ENCODE measurements around the gene CDK13.
"Not testable (repeated sequence)": the region's sequence is repeated elsewhere in the genome, so short reads cannot be mapped to it uniquely, and the experiment has no call there.

Gene CDK13

DNA sequence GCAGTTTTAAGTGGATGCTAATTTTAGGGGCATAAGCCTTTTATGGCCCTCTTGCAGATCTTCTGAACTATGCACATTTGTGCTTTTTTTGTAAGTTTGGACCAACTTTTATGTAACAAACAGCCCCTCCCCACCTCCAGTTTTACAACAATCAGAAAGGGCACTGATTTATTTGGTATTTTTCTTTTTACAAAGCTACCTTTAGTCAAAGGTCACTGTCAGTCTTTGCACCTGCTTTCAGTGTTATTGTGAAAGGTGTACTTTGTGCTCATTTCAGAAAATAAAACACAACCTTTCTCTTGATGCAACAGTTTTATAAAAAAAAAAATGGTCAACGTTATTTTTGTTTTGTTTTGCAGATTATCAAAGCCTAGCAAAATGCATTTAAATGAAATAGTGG, 145.2 kb downstream of the CDK13 start:
- H3K4me3 Mint-ChIP-seq, result no peak overlapping the region
- H3K4me1 Mint-ChIP-seq, result no peaks in the 10 kb centered on the region
- peaks cover 73% of the 10 kb centered on the region for H3K36me3 Mint-ChIP-seq
- no peak overlapping the region for H3K27ac Mint-ChIP-seq
- no peaks in the 10 kb centered on the region for H3K9me3 Mint-ChIP-seq
- DNase-seq (ENCODE audit: low spot score in 2 of 2) (no peak), ATAC-seq (no peak)

- H3K27ac Mint-ChIP-seq, result no peak overlapping the region
- ATAC-seq, result no peak
- H3K9me3 Mint-ChIP-seq, result no peaks in the 10 kb centered on the region
- H3K4me3 Mint-ChIP-seq, result no peak overlapping the region
- H3K4me1 Mint-ChIP-seq, result no peaks in the 10 kb centered on the region
- DNase-seq (ENCODE audit: low spot score in 2 of 2), result no peak
- peaks cover 67% of the 10 kb centered on the region for H3K36me3 Mint-ChIP-seq
These were observed 145.8 kb downstream of the CDK13 start for GRCh38 chr7:40095695-40096327.

GRCh38 chr7:40097728-40098127, 147.7 kb downstream of the CDK13 start:
- ATAC-seq (no peak), DNase-seq (ENCODE audit: low spot score in 2 of 2) (no peak)
- H3K27ac Mint-ChIP-seq, result no peak overlapping the region
- no peaks in the 10 kb centered on the region for H3K9me3 Mint-ChIP-seq
- peaks cover 48% of the 10 kb centered on the region for H3K36me3 Mint-ChIP-seq
- H3K4me3 Mint-ChIP-seq, result no peak overlapping the region
- no peaks in the 10 kb centered on the region for H3K4me1 Mint-ChIP-seq

DNA sequence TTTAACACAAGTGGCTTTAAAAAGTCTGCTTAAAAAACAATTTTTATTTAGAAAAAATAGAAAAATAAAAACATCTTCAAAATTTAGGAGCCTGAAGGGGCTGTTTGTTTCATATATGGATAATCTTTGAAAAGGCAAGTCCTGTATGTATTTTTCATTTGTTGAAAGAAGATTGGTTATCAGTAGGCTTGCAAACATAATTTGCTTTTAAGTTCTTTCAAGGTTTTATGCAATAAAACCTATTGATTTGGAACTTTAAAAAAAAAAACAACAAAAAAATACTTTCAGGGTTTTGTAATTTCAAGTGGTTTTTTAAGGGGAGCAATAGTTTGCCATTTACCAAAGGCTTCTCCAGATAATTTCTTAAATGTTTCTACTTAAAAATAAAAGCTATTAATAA, 148.8 kb downstream of the CDK13 start:
- no peaks in the 10 kb centered on the region for H3K4me1 Mint-ChIP-seq
- H3K36me3 Mint-ChIP-seq, result peaks cover 37% of the 10 kb centered on the region
- ATAC-seq (no peak), DNase-seq (ENCODE audit: low spot score in 2 of 2) (no peak)
- no peaks in the 10 kb centered on the region for H3K9me3 Mint-ChIP-seq
- H3K27ac Mint-ChIP-seq, result no peak overlapping the region
- no peak overlapping the region for H3K4me3 Mint-ChIP-seq

GRCh38 chr7:40099837-40100236, 149.8 kb downstream of the CDK13 start:
- H3K36me3 Mint-ChIP-seq, result peaks cover 27% of the 10 kb centered on the region
- no peak overlapping the region for H3K4me3 Mint-ChIP-seq
- H3K9me3 Mint-ChIP-seq, result no peaks in the 10 kb centered on the region
- no peak for ATAC-seq
- no peaks in the 10 kb centered on the region for H3K4me1 Mint-ChIP-seq
- no peak for DNase-seq (ENCODE audit: low spot score in 2 of 2)
- no peak overlapping the region for H3K27ac Mint-ChIP-seq

DNA sequence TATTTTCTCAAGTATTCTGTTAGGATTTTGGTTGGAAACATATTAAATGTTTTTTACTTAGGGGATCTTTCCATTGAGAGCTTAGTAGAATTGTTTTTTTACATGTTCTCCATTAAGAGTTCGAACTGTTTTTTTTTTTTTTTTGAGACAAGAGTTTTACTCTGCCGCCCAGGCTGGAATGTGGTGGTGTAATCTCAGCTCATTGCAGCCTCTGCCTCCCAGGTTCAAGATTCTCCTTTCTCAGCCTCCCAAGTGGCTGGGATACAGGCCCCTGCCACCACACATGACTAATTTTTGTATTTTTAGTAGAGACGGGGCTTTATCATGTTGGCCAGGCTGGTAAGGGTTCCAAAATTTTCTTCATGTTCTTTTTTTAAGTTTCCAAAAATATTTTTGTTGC, 151.1 kb downstream of the CDK13 start:
- Mint-ChIP-seq H3K4me1 (no peaks in the 10 kb centered on the region), H3K4me3 (no peak overlapping the region), H3K9me3 (no peaks in the 10 kb centered on the region), H3K36me3 (peaks cover 13% of the 10 kb centered on the region), H3K27ac (no peak overlapping the region)
- DNase-seq (ENCODE audit: low spot score in 2 of 2) (no peak), ATAC-seq (no peak)

DNA sequence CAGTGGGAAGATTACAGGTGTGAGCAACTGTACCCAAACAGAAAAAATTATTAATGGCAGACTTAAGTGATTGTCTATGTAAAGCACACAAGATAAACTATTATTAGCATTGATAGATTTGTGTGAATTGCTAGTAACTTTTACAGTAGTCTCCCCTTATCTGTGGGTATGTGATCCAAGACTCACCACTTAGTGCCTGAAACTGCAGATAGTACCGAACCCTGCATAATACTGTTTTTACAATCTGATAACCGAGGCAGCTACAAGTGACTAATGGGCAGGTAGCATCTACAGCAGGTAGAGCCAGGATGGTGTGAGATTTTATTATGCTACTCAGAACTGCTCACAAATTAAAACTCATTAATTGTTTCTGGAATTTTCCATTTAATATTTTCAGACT, 152.8 kb downstream of the CDK13 start:
- Mint-ChIP-seq H3K4me1 (no peaks in the 10 kb centered on the region), H3K27ac (no peak overlapping the region), H3K4me3 (no peak overlapping the region), H3K9me3 (no peaks in the 10 kb centered on the region), H3K36me3 (peaks cover under 1% of the 10 kb centered on the region)
- no peak for DNase-seq (ENCODE audit: low spot score in 2 of 2)
- ATAC-seq, result no peak

- Mint-ChIP-seq H3K9me3 (no peaks in the 10 kb centered on the region), H3K36me3 (no peaks in the 10 kb centered on the region), H3K27ac (no peak overlapping the region), H3K4me3 (no peak overlapping the region), H3K4me1 (no peaks in the 10 kb centered on the region)
- DNase-seq (ENCODE audit: low spot score in 2 of 2) (no peak), ATAC-seq (no peak)
These were observed 155.9 kb downstream of the CDK13 start for GRCh38 chr7:40105879-40106473.

DNA sequence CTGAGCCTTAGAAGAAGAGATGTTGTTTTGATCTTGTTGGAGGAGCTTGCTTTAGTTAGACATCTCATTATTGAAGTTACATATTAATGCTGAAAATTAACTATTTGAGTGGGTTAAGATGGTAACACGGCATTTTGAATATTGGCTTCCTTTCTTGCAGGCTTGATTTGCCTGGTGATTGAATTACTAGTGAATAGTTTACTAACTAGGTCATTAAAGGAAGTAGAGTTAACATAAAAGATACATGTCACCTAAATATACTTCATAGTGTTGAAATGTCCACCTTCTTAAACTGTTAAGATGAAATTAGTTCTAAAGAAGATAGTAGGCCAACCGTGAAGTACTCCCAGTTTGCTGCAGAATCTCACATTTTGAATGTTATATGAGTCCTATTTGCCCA, 165.9 kb downstream of the CDK13 start:
- no peak overlapping the region for H3K27ac Mint-ChIP-seq
- ATAC-seq (no peak), DNase-seq (ENCODE audit: low spot score in 2 of 2) (no peak)
- H3K4me3 Mint-ChIP-seq, result no peak overlapping the region
- H3K36me3 Mint-ChIP-seq, result no peaks in the 10 kb centered on the region
- H3K4me1 Mint-ChIP-seq, result no peaks in the 10 kb centered on the region
- no peaks in the 10 kb centered on the region for H3K9me3 Mint-ChIP-seq

GRCh38 chr7:40117199-40117598, 167.1 kb downstream of the CDK13 start:
- not testable (repeated sequence) for H3K27ac Mint-ChIP-seq; H3K4me1 Mint-ChIP-seq; DNase-seq (ENCODE audit: low spot score in 2 of 2); H3K9me3 Mint-ChIP-seq; ATAC-seq; H3K4me3 Mint-ChIP-seq; H3K36me3 Mint-ChIP-seq

GRCh38 chr7:40118201-40118600, 168.1 kb downstream of the CDK13 start:
- H3K27ac Mint-ChIP-seq, H3K4me1 Mint-ChIP-seq, H3K36me3 Mint-ChIP-seq: not testable (repeated sequence)

GRCh38 chr7:40120020-40120419, 170.0 kb downstream of the CDK13 start:
- no peaks in the 10 kb centered on the region for H3K9me3 Mint-ChIP-seq
- no peak for ATAC-seq
- no peaks in the 10 kb centered on the region for H3K36me3 Mint-ChIP-seq
- no peak for DNase-seq (ENCODE audit: low spot score in 2 of 2)
- H3K4me1 Mint-ChIP-seq, result no peaks in the 10 kb centered on the region
- H3K27ac Mint-ChIP-seq, result no peak overlapping the region
- H3K4me3 Mint-ChIP-seq, result no peak overlapping the region

More at GRCh38 chr7:40118201-40118600, 168.1 kb downstream of the CDK13 start:
- not testable (repeated sequence) for H3K4me3 Mint-ChIP-seq; DNase-seq (ENCODE audit: low spot score in 2 of 2); H3K9me3 Mint-ChIP-seq; ATAC-seq

DNA sequence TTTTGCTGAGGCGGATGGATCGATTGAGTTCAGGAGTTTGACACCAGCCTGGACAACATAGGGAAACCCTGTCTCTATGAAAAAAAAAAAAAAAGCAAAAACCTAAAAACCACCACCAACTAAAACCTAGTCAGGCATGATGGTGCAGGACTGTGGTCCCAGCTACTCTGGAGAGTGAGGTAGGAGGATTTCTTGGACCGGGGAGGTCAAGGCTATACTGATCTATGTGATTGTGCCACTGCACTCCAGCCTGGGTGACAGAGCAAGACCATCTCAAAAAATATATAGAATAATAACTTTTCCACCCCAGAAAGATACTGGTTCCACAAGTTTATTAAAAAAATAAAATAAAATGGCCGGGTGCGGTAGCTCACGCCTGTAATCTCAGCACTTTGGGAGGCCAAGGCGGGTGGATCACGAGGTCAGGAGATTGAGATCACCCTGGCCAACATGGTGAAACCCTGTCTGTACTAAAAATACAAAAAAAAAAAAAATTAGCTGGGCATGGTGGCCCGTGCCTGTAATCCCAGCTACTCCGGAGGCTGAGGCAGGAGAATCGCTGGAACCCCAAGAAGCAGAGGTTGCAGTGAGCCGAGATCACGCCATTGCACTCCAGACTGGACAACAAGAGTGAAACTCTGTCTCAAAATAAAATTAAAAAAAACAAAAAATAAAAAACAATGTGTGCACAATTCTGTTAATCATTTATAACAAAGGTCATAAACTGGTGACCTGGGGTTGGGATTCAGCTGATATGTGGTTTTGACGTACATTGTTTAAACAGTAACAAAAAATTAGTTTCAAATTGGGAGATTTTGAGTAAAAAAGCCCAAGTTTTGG, 172.3 kb downstream of the CDK13 start:
- not testable (repeated sequence) for H3K27ac Mint-ChIP-seq; H3K4me3 Mint-ChIP-seq; DNase-seq (ENCODE audit: low spot score in 2 of 2); ATAC-seq; H3K4me1 Mint-ChIP-seq; H3K36me3 Mint-ChIP-seq; H3K9me3 Mint-ChIP-seq

DNA sequence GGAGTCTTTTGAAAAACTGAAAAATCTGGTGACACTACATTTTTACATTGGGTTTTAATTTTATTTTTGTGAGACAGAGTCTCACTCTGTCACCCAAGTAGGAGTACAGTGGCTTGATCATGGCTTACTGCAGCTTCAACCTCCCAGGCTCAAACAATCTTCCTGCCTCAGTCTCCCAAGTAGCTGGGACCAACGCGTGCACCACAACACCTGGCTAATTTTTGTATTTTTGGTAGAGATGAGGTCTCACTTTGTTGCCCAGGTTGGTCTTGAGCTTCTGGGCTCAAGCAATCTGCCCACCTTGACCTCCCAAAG, 172.8 kb downstream of the CDK13 start:
- Mint-ChIP-seq H3K4me1 (no peaks in the 10 kb centered on the region), H3K27ac (no peak overlapping the region), H3K4me3 (no peak overlapping the region), H3K9me3 (no peaks in the 10 kb centered on the region), H3K36me3 (no peaks in the 10 kb centered on the region)
- ATAC-seq (no peak), DNase-seq (ENCODE audit: low spot score in 2 of 2) (no peak)

DNA sequence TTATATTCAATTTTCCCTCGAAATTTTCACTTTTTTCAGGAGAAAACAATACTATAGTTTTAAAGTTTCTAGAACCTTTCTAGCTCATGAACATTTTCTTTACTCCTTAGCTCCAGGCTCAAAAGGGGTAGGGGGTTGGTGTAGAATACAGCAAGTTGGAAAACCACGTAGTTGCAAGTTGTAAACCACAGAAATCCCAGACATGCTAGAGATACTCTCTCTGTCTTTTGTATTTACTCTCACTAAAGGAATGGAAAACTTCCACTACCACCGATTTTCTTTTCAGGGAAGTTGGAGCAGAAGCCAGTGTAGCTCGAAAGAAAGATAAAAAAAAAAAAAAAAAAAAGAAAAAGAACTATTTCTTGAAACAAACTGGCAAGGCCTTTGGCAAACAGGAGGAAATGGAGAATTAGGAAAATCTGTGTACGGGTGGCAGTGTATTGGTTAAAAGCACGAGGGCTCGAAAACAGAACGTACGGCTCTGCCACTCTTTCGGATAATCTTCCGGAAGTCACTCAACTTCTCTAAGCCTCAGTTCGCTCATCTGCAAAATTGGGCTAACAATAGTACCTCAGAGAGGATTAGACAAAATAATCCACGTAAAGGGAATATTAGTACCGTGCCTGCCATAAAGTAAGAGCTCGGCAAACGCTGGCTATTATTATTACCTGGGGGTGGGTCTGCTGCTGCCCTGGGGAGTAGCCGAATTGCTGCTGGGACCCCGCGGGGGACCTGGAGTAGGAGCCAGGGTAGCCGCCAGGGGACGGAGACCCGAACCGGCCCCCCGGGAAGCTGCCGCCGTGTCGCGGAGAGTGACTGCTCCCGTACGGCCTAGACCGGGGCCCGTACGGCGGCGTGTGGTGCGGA, 183.7 kb downstream of the CDK13 start:
- H3K36me3 Mint-ChIP-seq, result peaks cover 19% of the 10 kb centered on the region
- peaks cover 20% of the 10 kb centered on the region for H3K4me1 Mint-ChIP-seq
- DNase-seq (ENCODE audit: low spot score in 2 of 2), result no peak
- ATAC-seq, result peak; percentile 76
- no peaks in the 10 kb centered on the region for H3K9me3 Mint-ChIP-seq
- peak overlapping the region; percentile 93 for H3K27ac Mint-ChIP-seq
- H3K4me3 Mint-ChIP-seq, result peak overlapping the region; percentile 80

Data from stimulated activated effector memory CD8-positive, alpha-beta T cell treated with anti-CD3 and anti-CD28 coated beads, Interleukin-12 subunit alpha, Interleukin-12 subunit beta, amount 100 ng/mL, for 72 hours (primary cell).